SK-N-SH (cell line): ENCODE measurements around the gene PDGFA.

Experiments
- TF ChIP-seq, protein P1 (sequence below): fragments of 150-350 bp; IDR thresholded peaks from 2 replicates; pipeline ENCODE4 v1.6.1; 2017; ENCODE audit warnings: antibody characterized with exemption, low read length, low read depth, borderline replicate concordance
- TF ChIP-seq, protein P2 (sequence below): fragments of 200-600 bp; sonication (generic); IDR thresholded peaks from 2 replicates; pipeline ENCODE4 v1.6.1; 2017; ENCODE audit warnings: antibody characterized with exemption, mild to moderate bottlenecking, moderate library complexity

DNA sequence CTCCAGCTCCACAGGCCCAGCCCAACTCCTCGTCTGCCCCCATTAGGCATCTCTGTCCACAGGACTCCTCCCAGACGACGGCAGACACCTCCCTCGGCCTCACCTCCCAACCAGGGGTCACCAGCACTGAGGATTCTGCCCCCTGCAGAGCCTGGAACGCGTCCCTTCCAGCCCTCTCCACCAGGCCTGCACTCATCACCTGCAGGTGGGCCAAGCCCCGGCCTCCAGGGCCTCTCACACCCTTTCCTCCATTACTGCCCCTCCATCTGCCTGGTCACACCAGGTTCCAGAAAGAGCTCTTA is 42.7 kb upstream of the PDGFA start:
- TF ChIP-seq, protein P1, sequence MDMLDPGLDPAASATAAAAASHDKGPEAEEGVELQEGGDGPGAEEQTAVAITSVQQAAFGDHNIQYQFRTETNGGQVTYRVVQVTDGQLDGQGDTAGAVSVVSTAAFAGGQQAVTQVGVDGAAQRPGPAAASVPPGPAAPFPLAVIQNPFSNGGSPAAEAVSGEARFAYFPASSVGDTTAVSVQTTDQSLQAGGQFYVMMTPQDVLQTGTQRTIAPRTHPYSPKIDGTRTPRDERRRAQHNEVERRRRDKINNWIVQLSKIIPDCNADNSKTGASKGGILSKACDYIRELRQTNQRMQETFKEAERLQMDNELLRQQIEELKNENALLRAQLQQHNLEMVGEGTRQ = no peak
- TF ChIP-seq, protein P2, sequence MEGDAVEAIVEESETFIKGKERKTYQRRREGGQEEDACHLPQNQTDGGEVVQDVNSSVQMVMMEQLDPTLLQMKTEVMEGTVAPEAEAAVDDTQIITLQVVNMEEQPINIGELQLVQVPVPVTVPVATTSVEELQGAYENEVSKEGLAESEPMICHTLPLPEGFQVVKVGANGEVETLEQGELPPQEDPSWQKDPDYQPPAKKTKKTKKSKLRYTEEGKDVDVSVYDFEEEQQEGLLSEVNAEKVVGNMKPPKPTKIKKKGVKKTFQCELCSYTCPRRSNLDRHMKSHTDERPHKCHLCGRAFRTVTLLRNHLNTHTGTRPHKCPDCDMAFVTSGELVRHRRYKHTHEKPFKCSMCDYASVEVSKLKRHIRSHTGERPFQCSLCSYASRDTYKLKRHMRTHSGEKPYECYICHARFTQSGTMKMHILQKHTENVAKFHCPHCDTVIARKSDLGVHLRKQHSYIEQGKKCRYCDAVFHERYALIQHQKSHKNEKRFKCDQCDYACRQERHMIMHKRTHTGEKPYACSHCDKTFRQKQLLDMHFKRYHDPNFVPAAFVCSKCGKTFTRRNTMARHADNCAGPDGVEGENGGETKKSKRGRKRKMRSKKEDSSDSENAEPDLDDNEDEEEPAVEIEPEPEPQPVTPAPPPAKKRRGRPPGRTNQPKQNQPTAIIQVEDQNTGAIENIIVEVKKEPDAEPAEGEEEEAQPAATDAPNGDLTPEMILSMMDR = no peak
